ENCODE results near the gene TBC1D1.
"Not testable (repeated sequence)": the region's sequence is repeated elsewhere in the genome, so short reads cannot be mapped to it uniquely, and the experiment has no call there.

TBC1D1 gene

DNA sequence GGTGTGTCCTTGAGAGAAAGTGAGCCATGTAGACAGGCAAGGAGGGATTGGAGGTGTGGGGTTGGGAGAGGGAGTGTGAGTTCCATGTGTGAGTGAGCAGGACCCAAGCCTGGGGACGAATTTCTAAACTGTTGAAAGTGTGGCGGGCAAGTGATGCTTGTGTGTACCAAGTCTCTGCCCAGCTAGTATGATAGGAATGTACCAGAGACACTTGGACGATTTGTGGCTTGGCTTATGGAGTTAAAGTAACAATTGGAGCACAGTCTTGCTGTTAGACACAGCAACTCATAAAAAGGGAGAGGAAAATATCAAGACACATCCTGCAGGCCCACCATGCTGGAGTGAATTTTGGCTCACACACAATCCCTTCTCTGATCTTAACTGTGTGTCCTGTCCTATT lies 77.9 kb downstream of the TBC1D1 start:
- DNase-seq (ENCODE audit: low read depth): no peak

DNA sequence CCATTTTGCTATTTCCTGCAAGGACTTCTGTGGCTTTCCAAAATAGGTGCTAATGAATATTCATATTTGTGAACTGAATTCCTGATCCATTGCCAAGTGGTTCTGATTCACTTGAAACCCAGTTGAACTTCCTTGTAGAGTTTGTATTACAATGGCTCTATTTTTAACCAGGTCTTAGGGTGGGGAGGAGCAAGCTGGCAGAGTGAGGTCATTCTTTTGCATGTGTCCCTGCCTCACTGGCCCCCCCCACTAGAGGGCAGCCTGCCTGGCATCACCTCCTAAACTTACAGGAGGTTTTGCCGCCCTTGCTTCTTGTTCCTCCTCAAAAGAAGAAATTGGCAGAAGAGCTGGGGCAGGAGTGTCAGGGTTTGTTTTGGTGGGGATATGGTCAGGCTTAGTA lies 79.8 kb downstream of the TBC1D1 start:
- no peak for DNase-seq (ENCODE audit: low read depth)

DNA sequence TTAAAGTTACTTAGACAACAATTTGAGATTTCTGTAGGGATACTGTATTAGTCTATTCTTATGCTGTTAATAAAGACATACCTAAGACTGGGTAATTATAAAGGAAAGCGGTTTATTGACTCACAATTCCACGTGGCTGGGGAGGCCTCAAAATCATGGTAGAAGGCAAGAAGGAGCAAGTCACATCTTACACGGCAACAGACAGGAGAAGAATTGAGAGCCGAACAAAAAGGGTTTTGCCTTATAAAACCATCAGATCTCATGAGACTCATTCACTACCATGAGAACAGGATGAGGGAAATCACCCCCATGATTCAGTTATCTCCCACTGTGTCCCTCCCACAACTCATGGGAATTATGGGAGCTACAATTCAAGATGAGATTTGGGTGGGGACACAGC lies 80.3 kb downstream of the TBC1D1 start:
- DNase-seq (ENCODE audit: low read depth): no peak

DNA sequence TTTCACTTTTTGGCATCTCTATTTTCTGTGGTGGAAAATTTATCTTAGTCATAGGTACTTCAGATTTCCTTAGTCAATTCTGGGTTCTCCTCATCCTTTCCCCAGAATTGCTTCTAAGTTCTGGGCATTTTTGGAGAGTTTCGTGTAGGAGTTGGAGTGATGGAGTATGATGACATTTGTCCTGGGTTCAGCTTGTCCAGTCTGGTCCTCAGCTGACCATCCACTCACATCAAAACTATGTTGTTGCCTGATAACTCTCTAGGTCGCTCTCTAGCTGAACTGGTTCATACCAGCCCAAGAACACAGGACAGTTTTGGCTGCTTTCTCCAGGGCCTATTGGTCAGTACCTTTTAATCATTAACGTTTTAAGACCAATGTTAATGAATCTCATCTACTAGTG lies 82.6 kb downstream of the TBC1D1 start:
- no peak for DNase-seq (ENCODE audit: low read depth)

DNA sequence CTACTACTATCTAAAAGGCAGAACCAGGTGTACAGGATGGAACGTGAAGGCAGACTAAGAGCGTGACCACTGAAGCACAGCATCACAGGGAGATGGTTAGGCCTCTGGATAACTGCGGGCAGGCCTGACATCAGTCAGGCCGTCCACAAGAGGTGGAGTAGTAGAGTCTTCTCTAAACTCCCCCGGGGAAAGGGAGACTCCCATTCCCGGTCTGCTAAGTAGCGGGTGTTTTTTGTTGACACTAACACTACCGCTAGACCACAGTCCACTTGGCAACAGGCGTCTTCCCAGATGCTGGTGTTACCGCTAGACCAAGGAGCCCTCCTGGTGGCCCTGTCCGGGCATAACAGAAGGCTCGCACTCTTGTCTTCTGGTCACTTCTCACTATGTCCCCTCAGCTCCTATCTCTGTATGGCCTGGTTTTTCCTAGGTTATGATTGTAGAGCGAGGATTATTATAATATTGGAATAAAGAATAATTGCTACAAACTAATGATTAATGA lies 84.5 kb downstream of the TBC1D1 start:
- not testable (repeated sequence) for DNase-seq (ENCODE audit: low read depth)

DNA sequence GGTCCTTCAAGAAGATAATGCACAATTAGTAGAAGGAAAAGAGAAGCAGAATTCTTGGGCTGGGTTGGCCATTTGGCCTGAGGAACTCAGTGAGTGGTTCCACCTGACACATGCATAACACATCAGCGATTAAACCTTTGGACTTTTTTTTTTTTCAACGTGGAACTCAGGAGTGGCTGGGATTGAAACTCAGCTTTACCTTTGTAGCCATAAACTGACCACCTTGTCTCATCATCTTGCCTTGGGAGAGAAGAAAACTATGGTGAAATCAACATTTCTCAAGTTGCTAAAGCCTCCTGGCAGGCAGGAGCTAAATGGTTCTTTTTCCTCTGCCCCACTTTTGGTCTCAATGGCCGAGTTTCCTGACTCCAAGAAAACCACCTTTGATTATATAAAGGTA lies 85.6 kb downstream of the TBC1D1 start:
- no peak for DNase-seq (ENCODE audit: low read depth)

DNA sequence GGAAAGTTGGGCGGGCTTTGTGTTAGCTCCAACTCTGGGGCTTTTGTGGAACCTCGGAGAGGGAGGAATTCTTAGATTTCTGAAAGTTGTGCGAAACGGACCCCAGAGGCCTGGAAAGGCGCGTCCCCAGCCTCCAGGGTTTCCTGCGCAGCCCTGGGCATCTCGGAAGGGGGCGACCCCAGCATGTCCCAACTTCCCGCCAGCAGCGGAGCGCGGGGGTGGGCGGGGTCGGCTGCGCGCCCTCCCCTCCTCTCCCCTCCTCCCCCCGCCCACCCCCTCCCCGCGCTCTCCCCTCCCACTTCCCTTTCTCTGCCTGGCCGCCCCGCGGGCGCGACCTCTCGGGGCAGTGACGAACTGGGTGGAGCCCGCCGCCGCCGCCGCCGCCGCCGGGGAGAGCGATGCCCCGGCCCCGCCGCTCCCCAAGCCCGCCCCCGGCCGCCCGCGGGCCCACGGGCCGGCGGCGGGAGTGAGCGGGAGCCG lies 86.1 kb downstream of the TBC1D1 start:
- DNase-seq (ENCODE audit: low read depth): peak; percentile 44

DNA sequence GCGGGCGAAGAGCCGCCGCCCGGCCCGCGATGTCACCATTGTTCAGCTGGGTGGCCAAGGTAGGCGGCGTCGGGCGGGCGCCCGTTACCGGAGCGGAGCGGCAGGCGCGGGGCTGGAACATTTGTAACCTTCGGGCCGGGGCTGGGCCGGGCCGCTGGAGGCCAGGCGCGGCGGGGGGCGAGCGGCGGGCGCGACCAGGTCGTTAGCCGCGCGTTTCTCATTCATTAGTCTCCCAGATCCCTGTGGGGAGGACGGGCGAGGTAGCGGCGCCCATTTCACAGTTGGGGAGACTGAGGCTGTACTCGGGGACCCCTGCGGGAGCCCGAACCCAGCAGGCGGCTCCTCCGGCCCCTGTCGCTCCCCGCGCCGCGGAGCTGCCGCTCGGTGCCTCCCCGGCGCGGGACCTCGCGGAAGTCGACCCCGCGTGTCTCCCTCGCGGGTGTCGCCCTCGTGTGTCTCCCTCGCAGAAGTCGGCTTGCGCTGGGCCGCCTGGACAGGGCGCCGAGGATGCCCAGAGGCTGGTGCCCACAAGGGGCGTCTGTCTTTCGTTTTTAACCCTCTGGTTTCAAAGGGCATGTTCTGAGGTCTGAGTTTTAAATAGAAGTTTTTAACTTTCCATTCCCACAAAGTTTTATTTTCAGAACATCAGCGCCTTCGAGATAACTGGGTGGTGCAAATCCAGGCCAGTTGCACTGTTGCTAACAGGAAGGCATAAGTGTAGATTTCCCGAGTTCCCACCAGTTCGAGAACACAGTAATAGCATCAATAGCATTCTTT lies 86.8 kb downstream of the TBC1D1 start:
- DNase-seq (ENCODE audit: low read depth): peak; percentile 43

DNA sequence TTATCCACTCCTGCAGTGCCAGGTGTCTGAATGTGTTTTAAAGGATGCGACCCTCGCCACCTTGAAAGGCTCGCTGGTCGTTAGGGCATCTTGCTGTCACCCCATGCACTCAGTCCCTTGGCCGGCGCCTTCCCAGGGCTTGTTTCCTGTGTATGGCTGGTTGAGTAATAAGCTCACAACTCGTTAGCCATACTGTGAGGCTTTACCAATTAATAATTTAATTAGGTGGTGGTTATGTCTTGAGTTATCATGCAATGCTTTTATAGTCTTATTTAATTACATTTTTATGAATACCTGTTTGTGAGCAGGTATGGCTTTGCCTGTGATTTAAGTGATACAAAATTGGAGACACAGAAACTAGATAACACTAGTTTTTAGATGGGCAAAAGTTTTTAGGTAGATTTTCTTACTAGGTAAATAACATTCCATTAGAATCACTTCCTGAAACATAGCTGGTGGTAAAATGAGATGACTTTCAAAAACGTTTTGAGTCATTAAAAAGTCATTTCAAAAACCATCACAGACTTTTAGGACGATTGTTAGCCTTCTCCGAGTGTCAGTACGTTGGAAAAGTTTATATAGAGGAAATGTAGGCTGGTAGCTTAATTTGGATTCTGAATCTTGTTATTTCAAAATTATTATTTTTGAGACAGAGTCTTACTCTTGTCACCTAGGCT lies 87.5 kb downstream of the TBC1D1 start:
- no peak for DNase-seq (ENCODE audit: low read depth)

DNA sequence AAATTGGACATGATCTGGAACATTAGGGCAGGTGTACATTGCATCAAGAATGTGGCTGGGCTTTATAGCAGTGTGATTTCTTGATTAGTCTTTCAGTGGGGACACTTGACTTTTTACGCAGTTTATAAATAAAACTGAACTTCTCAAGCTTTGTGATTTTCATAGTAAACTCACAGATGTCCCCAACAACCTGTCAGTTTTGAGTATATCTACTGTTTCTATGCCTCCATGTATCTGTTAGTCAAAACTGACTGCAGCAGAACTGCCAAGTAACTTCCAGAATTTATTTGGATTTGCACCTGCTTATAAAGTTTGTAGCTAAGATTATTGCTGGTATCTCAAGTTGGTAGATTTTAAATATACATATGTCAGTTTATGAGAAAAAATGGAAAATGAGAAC lies 89.4 kb downstream of the TBC1D1 start:
- no peak for DNase-seq (ENCODE audit: low read depth)

DNA sequence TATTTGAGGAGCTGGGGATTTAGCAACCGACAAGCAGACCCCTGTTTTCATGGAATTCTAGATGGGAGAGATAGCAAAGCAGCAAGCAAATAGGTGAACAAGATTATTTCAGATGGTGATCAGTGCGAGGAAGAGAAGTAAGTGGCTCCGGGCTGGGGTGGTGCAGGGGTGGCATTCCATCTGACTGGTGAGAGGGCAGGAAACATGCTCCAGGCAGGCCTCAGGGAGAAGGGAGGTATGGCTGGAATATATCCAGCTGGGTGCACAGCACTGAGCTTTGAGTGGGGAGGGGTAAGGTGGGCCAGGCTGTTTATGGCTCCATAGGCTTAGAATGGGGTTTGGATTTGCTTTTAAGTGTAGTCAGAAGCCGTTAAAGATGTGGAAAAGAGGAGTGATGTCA lies 90.5 kb downstream of the TBC1D1 start:
- no peak for DNase-seq (ENCODE audit: low read depth)

DNA sequence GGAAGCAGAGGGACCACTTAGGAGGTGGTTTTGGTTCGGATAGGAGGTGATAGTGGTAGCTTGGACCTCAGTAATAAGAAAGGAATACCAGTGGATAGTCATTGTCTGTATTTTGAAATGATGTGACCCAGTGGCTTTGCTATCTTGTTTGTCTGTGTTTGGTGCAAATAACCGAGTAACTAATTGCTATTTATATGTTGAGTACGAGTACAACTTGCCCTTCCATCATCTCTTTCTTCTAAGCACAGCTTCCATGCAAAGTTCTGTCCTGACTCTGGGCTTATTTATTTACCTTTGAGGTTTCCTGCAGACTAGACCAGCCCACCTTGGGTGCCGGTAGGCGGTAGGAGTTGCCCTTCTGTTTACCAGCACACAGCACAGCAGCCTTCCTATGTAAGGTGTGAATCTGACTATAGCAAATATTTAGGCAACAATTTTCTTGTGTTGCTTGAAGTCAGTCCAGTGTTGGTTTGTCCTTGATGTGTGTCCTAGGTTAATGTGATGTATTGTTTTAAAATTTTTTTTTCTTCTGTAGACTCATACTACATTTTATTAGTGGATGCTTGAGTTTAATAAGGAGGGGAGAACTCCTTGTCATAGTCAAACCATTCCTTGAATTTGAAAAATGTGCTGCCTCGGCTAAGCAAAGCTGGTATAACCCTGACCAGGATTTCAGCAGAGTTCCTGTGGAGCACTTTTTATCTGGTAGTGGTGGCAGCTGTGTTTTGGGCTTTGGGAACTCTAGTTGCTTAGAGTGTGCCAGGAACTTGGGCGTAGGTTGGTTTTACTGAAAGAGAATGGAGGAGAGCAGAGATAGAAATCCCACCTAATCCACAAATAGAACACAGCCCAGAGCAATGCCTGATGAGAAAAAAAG lies 91.2 kb downstream of the TBC1D1 start:
- no peak for DNase-seq (ENCODE audit: low read depth)

DNA sequence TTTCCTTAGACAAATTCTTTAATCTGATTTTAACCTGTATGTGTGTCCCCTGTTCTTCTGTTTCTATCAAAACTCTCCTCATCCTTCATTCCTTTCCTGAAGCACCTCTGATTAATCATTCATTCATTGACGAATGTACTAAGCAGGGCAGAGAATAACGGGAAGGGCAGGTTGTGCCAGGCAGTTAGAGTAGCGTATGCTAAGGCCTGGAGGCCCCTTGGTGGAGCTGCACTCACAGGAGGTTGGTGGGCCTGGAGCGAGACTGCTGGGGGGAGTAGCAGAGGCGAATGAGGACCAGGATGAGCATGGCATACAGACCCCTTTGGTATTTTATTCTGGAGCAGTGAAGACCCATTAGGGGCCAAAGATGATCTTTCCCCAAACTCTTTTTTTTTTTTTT lies 91.9 kb downstream of the TBC1D1 start:
- DNase-seq (ENCODE audit: low read depth): no peak

DNA sequence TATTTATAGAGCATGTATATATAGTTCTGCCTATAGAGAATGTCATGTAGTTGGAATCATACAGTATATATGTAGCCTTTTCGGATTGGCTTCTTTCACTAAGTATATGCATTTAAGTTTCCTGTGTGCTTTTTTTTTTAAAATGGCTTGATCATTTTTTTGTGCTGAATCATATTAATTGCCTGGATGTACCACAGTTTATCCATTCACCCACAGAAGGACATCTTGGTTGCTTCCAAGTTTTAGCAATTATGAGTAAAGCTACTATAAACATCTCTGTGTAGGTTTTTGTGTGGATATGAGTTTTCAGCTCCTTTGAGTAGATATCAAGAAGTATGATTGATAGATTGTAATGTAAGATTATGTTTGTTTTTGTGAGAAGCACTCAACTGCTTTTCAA lies 93.1 kb downstream of the TBC1D1 start:
- DNase-seq (ENCODE audit: low read depth): no peak

DNA sequence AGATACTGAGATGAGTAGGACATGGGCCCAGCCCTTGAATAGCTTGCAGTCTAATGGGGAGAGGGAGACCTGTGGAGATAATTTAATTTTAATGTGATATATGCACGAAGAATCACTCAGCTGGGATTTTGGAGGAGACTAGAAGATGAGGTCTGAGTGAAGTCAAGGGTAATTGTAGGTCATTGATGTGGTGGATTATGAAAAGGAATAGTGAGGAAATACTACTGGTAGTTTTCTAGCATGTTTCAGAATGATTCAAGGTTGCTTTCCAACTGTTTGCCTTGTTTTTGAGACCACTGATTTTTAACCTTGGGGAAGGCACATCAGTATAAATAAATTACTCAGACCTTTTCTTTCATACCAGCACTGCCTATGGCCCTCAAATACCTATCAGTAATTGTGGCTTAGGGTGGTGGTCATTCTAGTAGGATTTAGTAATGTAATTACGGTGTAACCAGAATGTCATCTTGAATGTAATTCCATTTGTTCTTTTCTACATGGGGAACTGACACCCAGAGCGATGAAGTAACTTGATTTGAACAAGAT lies 94.9 kb downstream of the TBC1D1 start:
- DNase-seq (ENCODE audit: low read depth): no peak

DNA sequence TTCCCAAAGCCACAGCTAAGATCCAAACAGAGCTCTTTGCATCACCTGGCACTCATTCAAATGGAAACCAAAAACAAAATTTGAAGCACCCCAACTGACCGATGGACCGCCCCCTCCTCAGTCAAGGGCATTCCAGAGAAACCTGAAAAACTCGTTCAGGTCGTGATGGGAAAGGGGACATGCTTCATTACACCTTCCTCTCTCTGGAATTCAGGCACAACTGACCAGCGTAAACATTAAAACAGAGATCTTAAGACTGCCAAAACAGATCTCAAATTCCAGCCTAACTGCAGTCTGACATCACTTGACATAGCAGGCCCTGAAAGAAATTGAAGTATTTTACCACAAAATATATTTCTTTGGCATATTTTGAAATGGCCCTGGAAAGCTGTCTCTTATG lies 97.8 kb downstream of the TBC1D1 start:
- DNase-seq (ENCODE audit: low read depth): no peak

DNA sequence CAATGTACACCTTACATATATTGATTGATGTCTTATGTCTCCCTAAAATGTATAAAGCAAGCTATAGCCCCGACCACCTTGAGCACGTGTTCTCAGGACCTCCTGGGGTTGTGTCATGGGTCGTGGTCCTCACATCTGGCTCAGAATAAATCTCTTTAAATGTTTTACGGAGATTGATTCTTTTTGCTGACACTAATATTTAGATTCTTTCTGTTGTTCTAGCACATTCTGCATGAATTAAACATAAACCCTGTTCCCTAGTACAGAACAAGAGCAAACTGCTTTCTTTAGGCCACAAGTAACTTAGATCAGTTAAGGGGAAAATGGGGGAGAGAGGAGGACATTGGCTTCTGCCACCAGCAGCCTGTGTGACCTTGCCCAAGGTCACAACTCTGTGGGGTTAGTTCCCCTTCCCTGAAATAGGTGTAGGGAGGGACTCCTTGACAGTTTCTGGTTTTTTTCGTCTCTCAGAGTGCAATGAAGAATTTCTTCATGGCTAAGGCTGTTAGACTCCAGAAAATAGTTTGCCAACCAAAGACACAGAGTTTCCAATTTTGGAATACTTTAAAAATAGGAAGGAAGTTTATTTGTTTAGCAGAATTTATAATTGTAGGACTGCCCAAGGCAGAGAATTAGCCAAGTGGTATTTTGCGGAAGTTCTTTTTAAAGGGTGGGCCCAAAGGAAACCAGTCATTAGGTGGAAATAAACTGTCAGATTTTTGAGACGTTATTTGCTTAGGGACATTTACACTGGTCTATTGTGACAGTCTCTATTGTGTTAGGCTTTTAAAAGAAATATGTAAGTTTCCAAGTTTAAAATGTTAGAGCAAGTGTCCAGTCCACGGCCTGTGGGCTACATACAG lies 98.7 kb downstream of the TBC1D1 start:
- no peak for DNase-seq (ENCODE audit: low read depth)

DNA sequence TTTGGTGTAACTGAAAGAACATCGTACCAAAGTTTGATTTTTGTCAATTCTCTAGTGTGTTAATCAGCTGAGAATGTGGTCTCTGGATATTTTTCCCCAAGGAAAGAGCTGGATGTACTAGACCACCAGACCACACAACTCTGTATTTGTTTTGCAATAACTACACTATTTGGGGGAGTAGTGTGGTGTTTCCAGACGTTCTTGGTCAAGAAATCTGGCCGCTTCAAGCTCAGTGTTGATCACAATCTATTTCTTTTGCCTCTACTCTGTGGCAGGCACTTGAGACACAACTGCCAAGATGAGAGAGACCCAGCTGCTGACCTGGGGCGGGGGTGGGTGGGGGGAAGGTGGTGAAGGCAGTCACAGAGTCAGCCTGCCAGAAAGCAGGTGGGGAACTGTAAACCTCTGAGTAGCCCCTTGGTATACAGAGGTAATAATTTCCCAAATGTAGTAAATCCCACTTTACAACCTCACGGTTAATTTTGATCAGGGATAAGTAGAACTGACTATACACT lies 99.9 kb downstream of the TBC1D1 start:
- no peak for DNase-seq (ENCODE audit: low read depth)

DNA sequence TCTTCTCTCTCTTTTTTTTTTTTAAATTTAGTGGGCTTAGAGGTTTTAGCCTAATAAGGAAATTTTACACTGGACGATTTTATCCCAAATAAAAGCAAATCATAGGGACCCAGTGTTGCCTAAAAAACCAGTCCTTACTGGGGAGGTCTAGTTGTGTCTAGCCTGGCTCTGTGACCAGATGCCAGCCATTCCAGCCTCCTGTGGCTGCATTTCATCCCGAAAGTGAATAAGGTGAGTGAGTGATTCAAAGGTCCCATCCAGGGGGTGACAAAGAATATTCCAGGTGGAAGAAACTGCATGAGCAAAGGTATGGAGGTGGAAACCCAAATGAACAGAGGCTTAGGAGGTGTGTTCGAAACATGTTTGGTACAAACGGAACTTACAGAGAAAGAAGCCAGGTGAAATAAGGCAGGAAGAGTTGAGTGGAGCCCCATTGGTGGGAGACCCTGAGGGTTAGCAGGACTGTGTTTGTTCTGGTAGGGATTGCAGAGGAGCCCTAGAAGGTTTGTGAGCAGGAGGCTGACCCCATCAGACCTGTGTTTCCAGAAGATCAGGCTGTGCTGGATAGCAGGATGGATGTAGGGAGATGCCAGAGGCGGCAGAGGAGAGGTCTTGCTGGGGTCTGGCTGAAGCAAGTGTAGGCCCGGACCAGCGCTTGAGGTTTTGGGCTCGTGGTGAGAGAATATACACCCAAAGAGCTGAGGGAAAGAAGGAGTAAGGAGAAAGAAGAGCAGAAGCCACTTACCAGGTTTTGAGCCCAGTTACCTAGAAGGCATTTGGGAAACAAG lies 100.9 kb downstream of the TBC1D1 start:
- DNase-seq (ENCODE audit: low read depth): no peak

DNA sequence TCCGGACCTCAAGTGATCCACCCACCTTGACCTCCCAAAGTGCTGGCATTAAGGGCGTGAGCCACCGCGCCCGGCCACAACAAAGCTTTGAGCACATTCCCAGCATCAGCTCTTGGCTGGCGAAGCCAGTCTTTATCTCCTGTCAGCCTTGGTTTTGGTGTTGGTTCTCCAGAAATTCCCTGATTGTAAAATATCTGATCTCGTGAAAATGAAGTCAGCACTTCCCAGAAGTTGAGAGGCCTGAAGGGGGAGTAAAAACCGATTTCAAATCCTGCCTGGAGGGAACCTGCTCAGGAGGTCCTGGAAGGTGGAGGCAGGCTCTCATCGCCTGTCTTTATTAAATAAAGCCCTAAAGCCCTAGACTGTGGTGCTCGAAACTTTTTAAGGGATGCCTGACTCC lies 102.9 kb downstream of the TBC1D1 start:
- DNase-seq (ENCODE audit: low read depth): no peak

All from CMK (cell line).